Fibroblast of the conjunctiva (primary cell): ENCODE results near the gene RNF130.

Source experiments
- DNase-seq: peaks from one replicate; pipeline ENCODE4 v3.0.0-alpha.2; 2010; ENCODE audit warnings: low read depth

Gene RNF130

GRCh38 chr5:179915406-179915935 lies 156.1 kb downstream of the RNF130 start:
- DNase-seq: no peak

GRCh38 chr5:179914032-179914755 lies 157.4 kb downstream of the RNF130 start:
- no peak for DNase-seq

- DNase-seq: no peak
Observed at GRCh38 chr5:179913461-179913860, 158.1 kb downstream of the RNF130 start.

GRCh38 chr5:179912951-179913350 lies 158.6 kb downstream of the RNF130 start:
- no peak for DNase-seq

- no peak for DNase-seq
Observed at GRCh38 chr5:179912386-179912785, 159.2 kb downstream of the RNF130 start.

GRCh38 chr5:179909224-179909623 lies 162.3 kb downstream of the RNF130 start:
- DNase-seq: no peak

GRCh38 chr5:179908528-179908927 lies 163.0 kb downstream of the RNF130 start:
- DNase-seq: no peak

- peak; percentile 32 for DNase-seq
Observed at GRCh38 chr5:179907556-179908324, 163.8 kb downstream of the RNF130 start, which contains the start of gene TBC1D9B. TSS of gene TBC1D9B (minus strand) at chr5:179907897. CDS start at chr5:179907821, 76 bp downstream.

GRCh38 chr5:179906795-179907555 lies 164.6 kb downstream of the RNF130 start:
- DNase-seq: no peak

- DNase-seq: no peak
Observed at GRCh38 chr5:179906294-179906794, 165.2 kb downstream of the RNF130 start.

- no peak for DNase-seq
Observed at GRCh38 chr5:179905161-179905560, 166.4 kb downstream of the RNF130 start.
